HCT116 (cell line): ENCODE results near the gene ASIC5. TPM values are rescaled to one million over a fixed set of nuclear protein-coding genes. Genes with fewer than 3 reads are reported as not detected.

Source experiments
- ATAC-seq: fragments of 200-7000 bp; cut with Tn5 transposase; 2 replicates; pipeline ENCODE4 v1.9.1; 2020; ENCODE audit warnings: mild to moderate bottlenecking, moderate library complexity
- BruUV-seq: library from RNA; stranded (reverse); fragments of 400-500 nt; replicated peaks from 2 replicates; lab custom pipeline; 2021; lab: Mats Ljungman, UMichigan
- CTCF ChIA-PET: fragments of 300-600 bp; sonication (Branson Sonifier 250); formaldehyde crosslinking; loops from one replicate; lab custom pipeline; 2021; ENCODE audit warnings: antibody characterized with exemption; lab: Charles Lee
- POLR2A ChIA-PET: fragments of 300-600, 350-600 bp; sonication (Branson Sonifier 250); formaldehyde crosslinking; loops from one replicate; lab custom pipeline; 2021; ENCODE audit warnings: antibody characterized with exemption; lab: Charles Lee
- RAD21 ChIA-PET, 2 experiments: fragments of 300-600 bp; sonication (Branson Sonifier 250); formaldehyde crosslinking; loops; one replicate each; lab custom pipeline; 2023; ENCODE audit warnings: low total read pairs in 2 of 2; ENCODE audit not compliant: uncharacterized antibody in 2 of 2, unreplicated experiment in 2 of 2, low non-redundant PET in 1 of 2; lab: Charles Lee
- DNase-seq: peaks from one replicate; pipeline ENCODE4 v3.0.0-alpha.2; 2010; ENCODE audit warnings: low read depth, low spot score
- H2AFZ ChIP-seq: fragments of 200-600 bp; shearing (Covaris generic), sonication (generic); 2 replicates; pipeline ENCODE4 v1.6.1; 2017; ENCODE audit warnings: low read depth, mixed run types, mixed read lengths, antibody characterized with exemption, low read length; ENCODE audit not compliant: poor library complexity, severe bottlenecking
- H3K27ac ChIP-seq: 2 replicates; pipeline ENCODE4 v1.5.1; 2012; ENCODE audit warnings: low read depth, low read length
- H3K27me3 ChIP-seq: fragments of 200-600 bp; sonication (generic); 2 replicates; pipeline ENCODE4 v1.6.1; 2016; ENCODE audit warnings: mixed run types, low read length, mixed read lengths; ENCODE audit not compliant: insufficient read depth
- H3K36me3 ChIP-seq, 2 experiments: fragments of 200-500 bp in 1 of 2; fragments of 200-600 bp in 1 of 2; sonication (Bioruptor generic) in 1 of 2; sonication (generic) in 1 of 2; 2 replicates each; pipeline versions ENCODE4 v1.5.1 to v1.6.1; 2014 to 2016; ENCODE audit warnings: low read length in 2 of 2, inconsistent platforms in 1 of 2, mixed read lengths in 1 of 2, mixed run types in 1 of 2; ENCODE audit not compliant: insufficient read depth in 2 of 2, control insufficient read depth in 1 of 2
- H3K4me1 ChIP-seq, 2 experiments: fragments of 200-600 bp in 1 of 2; sonication (generic) in 1 of 2; 2 replicates each; pipeline versions ENCODE4 v1.5.1 to v1.6.1; 2012 to 2017; ENCODE audit warnings: low read length in 2 of 2, inconsistent platforms in 1 of 2, mild to moderate bottlenecking in 1 of 2, mixed read lengths in 1 of 2, mixed run types in 1 of 2, moderate library complexity in 1 of 2; ENCODE audit not compliant: insufficient read depth in 2 of 2, control insufficient read depth in 1 of 2
- H3K4me2 ChIP-seq: fragments of 200-600 bp; sonication (generic); 2 replicates; pipeline ENCODE4 v1.6.1; 2017; ENCODE audit warnings: mixed run types, low read length, mixed read lengths
- H3K4me3 ChIP-seq, 2 experiments: fragments of 200-600 bp in 1 of 2; sonication (generic) in 1 of 2; replicated peaks in 1 of 2; 2 replicates each; pipeline ENCODE4 v1.5.1; 2011 to 2016; ENCODE audit warnings: low read length in 2 of 2, control low read depth in 1 of 2, low read depth in 1 of 2, mild to moderate bottlenecking in 1 of 2, mixed read lengths in 1 of 2, mixed run types in 1 of 2
- H3K79me2 ChIP-seq: fragments of 200-600 bp; sonication (generic); 2 replicates; pipeline ENCODE4 v1.6.1; 2017; ENCODE audit warnings: mild to moderate bottlenecking, mixed run types, low read length, moderate library complexity, mixed read lengths; ENCODE audit not compliant: insufficient read depth
- H3K9ac ChIP-seq: fragments of 200-600 bp; sonication (generic); 2 replicates; pipeline ENCODE4 v1.6.1; 2016; ENCODE audit warnings: low read length, mixed read lengths
- H3K9me2 ChIP-seq: fragments of 200-600 bp; sonication (generic), shearing (Covaris generic); 2 replicates; pipeline ENCODE4 v1.6.1; 2017; ENCODE audit warnings: mixed run types, mild to moderate bottlenecking, moderate library complexity; ENCODE audit not compliant: insufficient read depth
- H3K9me3 ChIP-seq, 2 experiments: fragments of 200-500 bp in 1 of 2; fragments of 200-600 bp in 1 of 2; sonication (Bioruptor generic) in 1 of 2; sonication (generic) in 1 of 2; 2 replicates each; pipeline ENCODE4 v1.6.1; 2014 to 2017; ENCODE audit warnings: low read length in 2 of 2, mixed read lengths in 2 of 2, inconsistent platforms in 1 of 2, low read depth in 1 of 2, mild to moderate bottlenecking in 1 of 2, mixed run types in 1 of 2, moderate library complexity in 1 of 2; ENCODE audit not compliant: control insufficient read depth in 1 of 2, insufficient read depth in 1 of 2
- H4K20me1 ChIP-seq: fragments of 200-600 bp; sonication (generic), shearing (Covaris generic); 2 replicates; pipeline ENCODE4 v1.6.1; 2017; ENCODE audit warnings: mixed run types, mild to moderate bottlenecking, moderate library complexity; ENCODE audit not compliant: insufficient read depth
- CBX3 ChIP-seq: IDR thresholded peaks from 2 replicates; pipeline ENCODE4 v1.6.1; 2012; ENCODE audit warnings: low read depth
- CEBPB ChIP-seq: IDR thresholded peaks from 2 replicates; pipeline ENCODE4 v1.6.1; 2012; ENCODE audit warnings: low read depth
- ELF1 ChIP-seq: IDR thresholded peaks from 2 replicates; pipeline ENCODE4 v1.6.1; 2012; ENCODE audit warnings: low read depth, borderline replicate concordance
- EZH2phosphoT487 ChIP-seq: fragments of 200-600 bp; IDR thresholded peaks from 2 replicates; pipeline ENCODE4 v1.6.1; 2018; ENCODE audit warnings: antibody characterized with exemption, borderline replicate concordance
- JUND ChIP-seq: IDR thresholded peaks from 2 replicates; pipeline ENCODE4 v1.6.1; 2012
- POLR2A ChIP-seq: IDR thresholded peaks from 2 replicates; pipeline ENCODE4 v1.7.0; 2011; ENCODE audit warnings: borderline replicate concordance; ENCODE audit not compliant: insufficient read depth, insufficient read length; ENCODE audit errors: extremely low read depth
- POLR2AphosphoS5 ChIP-seq: IDR thresholded peaks from 2 replicates; pipeline ENCODE4 v1.6.1; 2011; ENCODE audit warnings: mild to moderate bottlenecking, low read depth, low read length, moderate library complexity
- RAD21 ChIP-seq: IDR thresholded peaks from 2 replicates; pipeline ENCODE4 v1.6.1; 2012; ENCODE audit warnings: low read depth, mild to moderate bottlenecking
- SIN3A ChIP-seq: IDR thresholded peaks from 2 replicates; pipeline ENCODE4 v1.6.1; 2012; ENCODE audit warnings: low read depth
- SP1 ChIP-seq: IDR thresholded peaks from 2 replicates; pipeline ENCODE4 v1.6.1; 2012; ENCODE audit warnings: low read depth
- SRF ChIP-seq: IDR thresholded peaks from 2 replicates; pipeline ENCODE4 v1.6.1; 2012; ENCODE audit warnings: low read depth
- TCF7L2 ChIP-seq: IDR thresholded peaks from 2 replicates; pipeline ENCODE4 v1.7.0; 2011; ENCODE audit warnings: borderline replicate concordance, inconsistent platforms; ENCODE audit not compliant: insufficient read depth, insufficient read length; ENCODE audit errors: extremely low read depth
- ZFX ChIP-seq: fragments of 450-650 bp; IDR thresholded peaks from 2 replicates; pipeline ENCODE4 v1.6.1; 2017
- ZNF274 ChIP-seq: fragments of 200-500 bp; sonication (Bioruptor generic); IDR thresholded peaks from 2 replicates; pipeline ENCODE4 v1.6.1; 2014; ENCODE audit warnings: mild to moderate bottlenecking, low read depth, low read length, inconsistent platforms
- intact Hi-C: fragments of 100-400 bp; cut with micrococcal nuclease; formaldehyde crosslinking; loops from 2 replicates; pipeline ENCODE4 v1.10.0; 2022
- total RNA-seq: library from RNA; stranded (reverse); gene quantifications from one replicate; pipeline ENCODE4 v1.2.1, GENCODE V29; 2021; ENCODE audit not compliant: unreplicated experiment
- TF ChIP-seq, protein P1 (sequence below): IDR thresholded peaks from 2 replicates; pipeline ENCODE4 v1.6.1; 2012
- TF ChIP-seq, protein P2 (sequence below): IDR thresholded peaks from 2 replicates; pipeline ENCODE4 v1.6.1; 2012; ENCODE audit warnings: low read depth
- TF ChIP-seq, protein P3 (sequence below): IDR thresholded peaks from 2 replicates; pipeline ENCODE4 v1.6.1; 2012
- TF ChIP-seq, protein P4 (sequence below): IDR thresholded peaks from 2 replicates; pipeline ENCODE4 v1.6.1; 2011; ENCODE audit warnings: mild to moderate bottlenecking, low read length, moderate library complexity; ENCODE audit not compliant: insufficient replicate concordance; ENCODE audit errors: extremely low read depth
- TF ChIP-seq, protein P5 (sequence below), 3 experiments: fragments of 200-600 bp in 1 of 3; sonication (generic) in 1 of 3; IDR thresholded peaks in 2 of 3; conservative IDR thresholded peaks in 1 of 3; 2 replicates each; pipeline ENCODE4 v1.5.1; 2012 to 2017; ENCODE audit warnings: low read depth in 2 of 3, low read length in 2 of 3, antibody characterized with exemption in 1 of 3, borderline replicate concordance in 1 of 3, control low read depth in 1 of 3, mild to moderate bottlenecking in 1 of 3, mixed read lengths in 1 of 3, mixed run types in 1 of 3, moderate library complexity in 1 of 3; ENCODE audit not compliant: insufficient read depth in 1 of 3

The ASIC5 gene
- total RNA-seq, 1 experiment from 2014 or later: not detected

DNA sequence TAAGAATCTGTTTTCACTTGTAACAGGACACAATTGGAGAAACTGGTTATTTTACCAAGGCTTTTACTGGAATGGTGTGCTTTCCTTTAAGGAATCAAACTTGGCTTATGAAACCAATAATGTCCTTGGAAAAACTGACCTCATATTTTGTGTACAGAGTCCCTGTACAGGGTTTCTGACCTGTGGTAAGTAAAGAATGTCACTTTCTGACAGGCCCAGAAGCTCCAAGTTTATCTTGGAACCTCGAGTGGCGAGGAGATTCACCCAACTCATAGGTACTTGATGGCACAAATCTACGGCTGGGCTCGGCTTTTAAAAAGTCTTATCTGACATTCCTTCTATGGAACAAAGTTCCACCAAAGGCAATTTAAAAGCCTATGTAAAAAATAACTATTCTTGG is 17.0 kb downstream of the ASIC5 start:
- CTCF ChIA-PET: no interaction called here

More for the DNA sequence above, 17.0 kb downstream of the ASIC5 start:
- no peak overlapping the region for H3K4me3 ChIP-seq
- BruUV-seq: no TSS peak
- DNase-seq: no peak
- RAD21 ChIA-PET: no interaction called here
- no peak overlapping the region for H3K4me2 ChIP-seq
- TF ChIP-seq ELF1: no peak
- TF ChIP-seq, protein P1, sequence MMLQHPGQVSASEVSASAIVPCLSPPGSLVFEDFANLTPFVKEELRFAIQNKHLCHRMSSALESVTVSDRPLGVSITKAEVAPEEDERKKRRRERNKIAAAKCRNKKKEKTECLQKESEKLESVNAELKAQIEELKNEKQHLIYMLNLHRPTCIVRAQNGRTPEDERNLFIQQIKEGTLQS: no peak
- TF ChIP-seq, protein P2, sequence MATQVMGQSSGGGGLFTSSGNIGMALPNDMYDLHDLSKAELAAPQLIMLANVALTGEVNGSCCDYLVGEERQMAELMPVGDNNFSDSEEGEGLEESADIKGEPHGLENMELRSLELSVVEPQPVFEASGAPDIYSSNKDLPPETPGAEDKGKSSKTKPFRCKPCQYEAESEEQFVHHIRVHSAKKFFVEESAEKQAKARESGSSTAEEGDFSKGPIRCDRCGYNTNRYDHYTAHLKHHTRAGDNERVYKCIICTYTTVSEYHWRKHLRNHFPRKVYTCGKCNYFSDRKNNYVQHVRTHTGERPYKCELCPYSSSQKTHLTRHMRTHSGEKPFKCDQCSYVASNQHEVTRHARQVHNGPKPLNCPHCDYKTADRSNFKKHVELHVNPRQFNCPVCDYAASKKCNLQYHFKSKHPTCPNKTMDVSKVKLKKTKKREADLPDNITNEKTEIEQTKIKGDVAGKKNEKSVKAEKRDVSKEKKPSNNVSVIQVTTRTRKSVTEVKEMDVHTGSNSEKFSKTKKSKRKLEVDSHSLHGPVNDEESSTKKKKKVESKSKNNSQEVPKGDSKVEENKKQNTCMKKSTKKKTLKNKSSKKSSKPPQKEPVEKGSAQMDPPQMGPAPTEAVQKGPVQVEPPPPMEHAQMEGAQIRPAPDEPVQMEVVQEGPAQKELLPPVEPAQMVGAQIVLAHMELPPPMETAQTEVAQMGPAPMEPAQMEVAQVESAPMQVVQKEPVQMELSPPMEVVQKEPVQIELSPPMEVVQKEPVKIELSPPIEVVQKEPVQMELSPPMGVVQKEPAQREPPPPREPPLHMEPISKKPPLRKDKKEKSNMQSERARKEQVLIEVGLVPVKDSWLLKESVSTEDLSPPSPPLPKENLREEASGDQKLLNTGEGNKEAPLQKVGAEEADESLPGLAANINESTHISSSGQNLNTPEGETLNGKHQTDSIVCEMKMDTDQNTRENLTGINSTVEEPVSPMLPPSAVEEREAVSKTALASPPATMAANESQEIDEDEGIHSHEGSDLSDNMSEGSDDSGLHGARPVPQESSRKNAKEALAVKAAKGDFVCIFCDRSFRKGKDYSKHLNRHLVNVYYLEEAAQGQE: no peak
- TF ChIP-seq SP1: no peak
- TF ChIP-seq RAD21: no peak
- TF ChIP-seq, protein P3, sequence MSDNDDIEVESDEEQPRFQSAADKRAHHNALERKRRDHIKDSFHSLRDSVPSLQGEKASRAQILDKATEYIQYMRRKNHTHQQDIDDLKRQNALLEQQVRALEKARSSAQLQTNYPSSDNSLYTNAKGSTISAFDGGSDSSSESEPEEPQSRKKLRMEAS: no peak
- TF ChIP-seq CBX3: no peak
- TF ChIP-seq SRF: no peak
- no peak for TF ChIP-seq ZFX
- no peak for TF ChIP-seq ZNF274
- no peak for TF ChIP-seq CEBPB
- TF ChIP-seq, protein P4, sequence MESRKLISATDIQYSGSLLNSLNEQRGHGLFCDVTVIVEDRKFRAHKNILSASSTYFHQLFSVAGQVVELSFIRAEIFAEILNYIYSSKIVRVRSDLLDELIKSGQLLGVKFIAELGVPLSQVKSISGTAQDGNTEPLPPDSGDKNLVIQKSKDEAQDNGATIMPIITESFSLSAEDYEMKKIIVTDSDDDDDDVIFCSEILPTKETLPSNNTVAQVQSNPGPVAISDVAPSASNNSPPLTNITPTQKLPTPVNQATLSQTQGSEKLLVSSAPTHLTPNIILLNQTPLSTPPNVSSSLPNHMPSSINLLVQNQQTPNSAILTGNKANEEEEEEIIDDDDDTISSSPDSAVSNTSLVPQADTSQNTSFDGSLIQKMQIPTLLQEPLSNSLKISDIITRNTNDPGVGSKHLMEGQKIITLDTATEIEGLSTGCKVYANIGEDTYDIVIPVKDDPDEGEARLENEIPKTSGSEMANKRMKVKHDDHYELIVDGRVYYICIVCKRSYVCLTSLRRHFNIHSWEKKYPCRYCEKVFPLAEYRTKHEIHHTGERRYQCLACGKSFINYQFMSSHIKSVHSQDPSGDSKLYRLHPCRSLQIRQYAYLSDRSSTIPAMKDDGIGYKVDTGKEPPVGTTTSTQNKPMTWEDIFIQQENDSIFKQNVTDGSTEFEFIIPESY: no peak
- TF ChIP-seq EZH2phosphoT487: no peak
- TF ChIP-seq, protein P5, sequence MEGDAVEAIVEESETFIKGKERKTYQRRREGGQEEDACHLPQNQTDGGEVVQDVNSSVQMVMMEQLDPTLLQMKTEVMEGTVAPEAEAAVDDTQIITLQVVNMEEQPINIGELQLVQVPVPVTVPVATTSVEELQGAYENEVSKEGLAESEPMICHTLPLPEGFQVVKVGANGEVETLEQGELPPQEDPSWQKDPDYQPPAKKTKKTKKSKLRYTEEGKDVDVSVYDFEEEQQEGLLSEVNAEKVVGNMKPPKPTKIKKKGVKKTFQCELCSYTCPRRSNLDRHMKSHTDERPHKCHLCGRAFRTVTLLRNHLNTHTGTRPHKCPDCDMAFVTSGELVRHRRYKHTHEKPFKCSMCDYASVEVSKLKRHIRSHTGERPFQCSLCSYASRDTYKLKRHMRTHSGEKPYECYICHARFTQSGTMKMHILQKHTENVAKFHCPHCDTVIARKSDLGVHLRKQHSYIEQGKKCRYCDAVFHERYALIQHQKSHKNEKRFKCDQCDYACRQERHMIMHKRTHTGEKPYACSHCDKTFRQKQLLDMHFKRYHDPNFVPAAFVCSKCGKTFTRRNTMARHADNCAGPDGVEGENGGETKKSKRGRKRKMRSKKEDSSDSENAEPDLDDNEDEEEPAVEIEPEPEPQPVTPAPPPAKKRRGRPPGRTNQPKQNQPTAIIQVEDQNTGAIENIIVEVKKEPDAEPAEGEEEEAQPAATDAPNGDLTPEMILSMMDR (IDR thresholded peaks at IDR 0.05 in 2 of 3, conservative IDR thresholded peaks at IDR 0.05 in 1 of 3; ENCODE audit: borderline replicate concordance in 1 of 3, insufficient read depth in 1 of 3, low read depth in 2 of 3, low read length in 2 of 3): no peak
- no peak for TF ChIP-seq TCF7L2
- no peak for TF ChIP-seq SIN3A
- no peak for TF ChIP-seq JUND
- TF ChIP-seq POLR2A: no peak
- no peak for TF ChIP-seq POLR2AphosphoS5
- TF ChIP-seq, all 23 proteins: peak for 0
- Histone ChIP-seq H3K9me3 (no peaks in the 10 kb centered on the region), H3K27me3 (no peaks in the 10 kb centered on the region), H3K4me1 (no peaks in the 10 kb centered on the region), H3K36me3 (no peaks in the 10 kb centered on the region), H4K20me1 (no peaks in the 10 kb centered on the region), H3K9ac (no peak overlapping the region), H3K79me2 (no peaks in the 10 kb centered on the region), H2AFZ (no peak overlapping the region), H3K27ac (no peak overlapping the region), H3K9me2 (no peaks in the 10 kb centered on the region)
- intact Hi-C loops: no loop called here
- POLR2A ChIA-PET: no interaction called here
- ATAC-seq: no peak
